ENCODE measurements around the gene ERCC4.

GRCh38 chr16:13962232-13962631, 42.3 kb downstream of the ERCC4 start:
- TF ChIP-seq GATA3 (IDR thresholded peaks at IDR 0.05; ENCODE audit: low read depth, low read length) (no peak), GATA2 (IDR thresholded peaks at IDR 0.05; ENCODE audit: low read depth, low read length) (no peak)

All from SH-SY5Y (cell line).